TTC549 (cell line): ENCODE results near the gene USP4.
"Not testable (repeated sequence)": the region's sequence is repeated elsewhere in the genome, so short reads cannot be mapped to it uniquely, and the experiment has no call there.

Experiments used
- FAIRE-seq: peaks from 2 replicates; lab custom pipeline; 2012; peaks lifted over from hg19 to GRCh38; lab: Jason Lieb, UNC

The USP4 gene

GRCh38 chr3:49244581-49245205 lies 95.2 kb downstream of the USP4 start:
- FAIRE-seq: no peak

DNA sequence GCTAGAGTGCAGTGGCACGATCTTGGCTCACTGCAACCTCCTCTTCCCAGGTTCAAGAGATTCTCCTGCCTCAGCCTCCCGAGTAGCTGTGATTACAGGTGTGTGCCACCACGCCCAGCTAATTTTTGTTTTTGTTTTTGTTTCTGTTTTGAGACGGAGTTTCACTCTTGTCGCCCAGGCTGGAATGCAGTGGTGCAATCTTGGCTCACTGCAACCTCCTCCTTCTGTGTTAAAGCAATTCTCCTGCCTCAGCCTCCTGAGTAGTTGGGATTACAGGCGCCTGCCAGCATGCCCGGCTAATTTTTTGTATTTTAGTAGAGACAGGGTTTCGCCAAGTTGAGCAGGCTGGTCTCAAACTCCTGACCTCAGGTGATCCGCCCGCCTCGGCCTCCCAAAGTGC lies 99.8 kb downstream of the USP4 start:
- FAIRE-seq: not testable (repeated sequence)

GRCh38 chr3:49238274-49239127 lies 101.4 kb downstream of the USP4 start:
- no peak for FAIRE-seq

GRCh38 chr3:49237344-49237743 lies 102.5 kb downstream of the USP4 start:
- FAIRE-seq: no peak

DNA sequence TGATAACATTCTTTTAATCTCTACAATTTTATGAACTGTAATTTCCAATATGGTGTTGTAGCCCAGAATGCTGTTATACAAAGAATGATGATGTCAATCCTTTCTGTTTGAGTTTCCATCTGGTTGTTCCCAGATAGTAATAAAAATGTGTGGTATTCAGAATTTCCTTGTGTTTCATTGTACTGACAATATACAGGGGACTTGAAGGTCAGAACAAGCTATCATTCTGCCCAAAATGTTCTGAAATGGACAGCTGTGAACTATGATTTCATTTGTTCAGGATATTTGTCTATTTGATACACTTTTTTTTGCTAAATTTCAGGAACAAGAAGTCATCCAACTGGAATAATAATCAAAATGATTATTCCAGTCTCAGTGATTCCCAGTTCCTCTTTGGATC lies 103.6 kb downstream of the USP4 start:
- no peak for FAIRE-seq

DNA sequence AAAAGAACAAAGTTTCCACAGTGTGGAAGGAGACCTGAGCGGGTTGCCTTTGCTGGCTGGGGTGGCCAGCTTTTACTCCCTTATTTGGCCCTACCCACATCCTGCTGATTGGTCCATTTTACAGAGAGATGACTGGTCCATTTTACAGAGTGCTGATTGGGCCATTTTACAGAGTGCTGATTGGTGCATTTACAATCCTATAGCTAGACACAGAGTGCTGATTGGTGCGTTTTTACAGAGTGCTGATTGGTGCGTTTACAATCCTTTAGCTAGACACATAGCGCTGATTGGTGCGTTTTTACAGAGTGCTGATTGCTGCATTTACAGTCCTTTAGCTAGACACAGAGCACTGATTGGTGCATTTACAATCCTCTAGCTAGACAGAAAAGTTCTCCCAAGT lies 111.0 kb downstream of the USP4 start:
- not testable (repeated sequence) for FAIRE-seq
